K562 (cell line): ENCODE results near the gene WBP1. TPM values are rescaled to one million over a fixed set of nuclear protein-coding genes. Genes with fewer than 3 reads are reported as not detected.
A peak's percentile ranks its signal among the peaks of the same experiment; 100 is the strongest.

Experiments
- ATAC-seq: fragments of 200-7000 bp; cut with Tn5 transposase; 3 replicates; pipeline ENCODE4 v1.9.1; 2020; ENCODE audit warnings: moderate library complexity
- BruUV-seq: library from RNA; stranded (reverse); fragments of 400-500 nt; replicated peaks from 2 replicates; lab custom pipeline; 2021; lab: Mats Ljungman, UMichigan
- CTCF ChIA-PET: fragments of 300-600 bp; formaldehyde crosslinking; extraction: SDS; loops from one replicate; lab custom pipeline; 2021; ENCODE audit warnings: low intra/inter-chr PET ratio; lab: Yijun Ruan, JAX
- POLR2A ChIA-PET: fragments of 300-600, 350-650 bp; sonication (Branson Sonifier 250); formaldehyde crosslinking; extraction: SDS; loops from one replicate; lab custom pipeline; 2021; ENCODE audit warnings: antibody characterized with exemption, inconsistent platforms; lab: Yijun Ruan, JAX
- DNase-seq, 4 experiments: peaks; one replicate each; pipeline versions ENCODE4 v3.0.0 to v3.0.0-alpha.2; 2011 to 2018; ENCODE audit warnings: low spot score in 3 of 4, mixed read lengths in 3 of 4; ENCODE audit errors: extremely low read depth in 1 of 4
- FAIRE-seq: peaks from 2 replicates; lab custom pipeline; 2011; peaks lifted over from hg19 to GRCh38; lab: Jason Lieb, UNC
- H2AFZ ChIP-seq: 2 replicates; pipeline ENCODE4 v1.6.0; 2011; ENCODE audit warnings: low read depth, low read length, control low read depth, inconsistent platforms
- H3K27ac ChIP-seq: fragments of 200-600 bp; 3 replicates; pipeline ENCODE4 v1.8.0; 2011; ENCODE audit warnings: low read depth, mild to moderate bottlenecking, control low read depth, inconsistent platforms, low read length, moderate library complexity, mixed read lengths; ENCODE audit errors: extremely low read depth
- H3K27me3 ChIP-seq, 2 experiments: fragments of 300-600 bp in 1 of 2; 2 replicates in 1 of 2; 3 replicates in 1 of 2; pipeline versions ENCODE4 v1.6.0 to v1.8.0; 2011; ENCODE audit warnings: inconsistent platforms in 2 of 2, low read length in 2 of 2, mild to moderate bottlenecking in 1 of 2, mixed read lengths in 1 of 2, moderate library complexity in 1 of 2; ENCODE audit not compliant: control insufficient read depth in 2 of 2, insufficient read depth in 2 of 2
- H3K36me3 ChIP-seq: fragments of 300-600 bp; 3 replicates; pipeline ENCODE4 v1.8.0; 2011; ENCODE audit warnings: mild to moderate bottlenecking, low read length, inconsistent platforms; ENCODE audit not compliant: control insufficient read depth, insufficient read depth
- H3K4me1 ChIP-seq, 2 experiments: fragments of 200-600 bp in 1 of 2; replicated peaks in 1 of 2; 2 replicates in 1 of 2; 3 replicates in 1 of 2; pipeline versions ENCODE4 v1.5.1 to v1.8.0; 2011; ENCODE audit warnings: inconsistent platforms in 2 of 2, low read length in 2 of 2, mild to moderate bottlenecking in 1 of 2, mixed read lengths in 1 of 2, moderate library complexity in 1 of 2; ENCODE audit not compliant: control insufficient read depth in 2 of 2, insufficient read depth in 2 of 2
- H3K4me2 ChIP-seq: 2 replicates; pipeline ENCODE4 v1.6.1; 2011; ENCODE audit warnings: low read length, control low read depth, inconsistent platforms, mixed read lengths; ENCODE audit not compliant: insufficient read depth
- H3K4me3 ChIP-seq: fragments of 200-600 bp; sonication (generic), shearing (Covaris generic); 2 replicates; pipeline ENCODE4 v1.5.1; 2016; ENCODE audit warnings: control low read depth, inconsistent platforms
- H3K79me2 ChIP-seq: fragments of 200-600 bp; 3 replicates; pipeline ENCODE4 v1.8.0; 2011; ENCODE audit warnings: low read length, inconsistent platforms; ENCODE audit not compliant: control insufficient read depth, insufficient read depth
- H3K9ac ChIP-seq, 2 experiments: 2 replicates each; pipeline versions ENCODE4 v1.6.0 to v1.6.1; 2011; ENCODE audit warnings: low read depth in 2 of 2, low read length in 2 of 2, control low read depth in 1 of 2, inconsistent platforms in 1 of 2, mild to moderate bottlenecking in 1 of 2, mixed read lengths in 1 of 2; ENCODE audit not compliant: insufficient read depth in 1 of 2
- H3K9me1 ChIP-seq: one replicate; pipeline ENCODE4 v1.6.0; 2011; ENCODE audit warnings: inconsistent platforms, mild to moderate bottlenecking, low read length, moderate library complexity; ENCODE audit not compliant: control insufficient read depth, insufficient read depth
- H3K9me3 ChIP-seq: replicated peaks from 2 replicates; pipeline ENCODE4 v1.5.1; 2011; ENCODE audit warnings: low read depth, low read length, inconsistent platforms; ENCODE audit not compliant: control insufficient read depth, insufficient read depth
- H4K20me1 ChIP-seq: replicated peaks from 2 replicates; pipeline ENCODE4 v1.6.1; 2011; ENCODE audit warnings: low read length, inconsistent platforms, mixed read lengths; ENCODE audit not compliant: control insufficient read depth, insufficient read depth
- POLR2G ChIP-seq: fragments of 200-400 bp; formaldehyde crosslinking; IDR thresholded peaks from 2 replicates; pipeline ENCODE4 v1.6.1; 2017; ENCODE audit warnings: low read depth, mild to moderate bottlenecking, antibody characterized with exemption, low read length, moderate library complexity
- ZBTB40 ChIP-seq, 2 experiments: fragments of 450-650 bp in 1 of 2; sonication (generic) in 1 of 2; formaldehyde crosslinking in 1 of 2; IDR thresholded peaks; 2 replicates each; pipeline versions ENCODE4 v1.7.1 to v1.9.0; 2016 to 2022; ENCODE audit warnings: inconsistent platforms in 1 of 2, mild to moderate bottlenecking in 1 of 2, missing genetic modification reagents in 1 of 2
- ZKSCAN1 ChIP-seq: fragments of 150-350 bp; IDR thresholded peaks from 2 replicates; pipeline ENCODE4 v1.6.1; 2016; ENCODE audit warnings: low read depth, low read length
- ZNF75A ChIP-seq: fragments of 450-650 bp; formaldehyde crosslinking; IDR thresholded peaks from 2 replicates; pipeline ENCODE4 v1.4.0; 2020; ENCODE audit warnings: mild to moderate bottlenecking
- WGBS: fragments of 100-300 bp; shearing (Covaris generic); methylation state at CpG from one replicate; pipeline ENCODE4 v1.1.6; 2016; ENCODE audit warnings: low coverage, mixed read lengths; ENCODE audit not compliant: insufficient coverage; ENCODE audit errors: missing lambda C conversion rate; 5-methylcytosine and 5-hydroxymethylcytosine counted together
- in situ Hi-C: fragments of 300-500 bp; cut with MboI; formaldehyde crosslinking; loops from 4 replicates; pipeline ENCODE4 v1.15.0; 2018; ENCODE audit warnings: inconsistent platforms, mixed read lengths
- intact Hi-C: fragments of 100-400 bp; cut with micrococcal nuclease; formaldehyde crosslinking; loops from 2 replicates; pipeline ENCODE4 v1.14.2; 2022
- polyA plus RNA-seq, 8 experiments: library from polyadenylated mRNA; depleted of rRNA in 4 of 8; stranded (reverse) in 5 of 8; unstranded in 3 of 8; fragments of >200 nt; fragmentation: Nextera tagmentation in 2 of 8; fragmentation: Illumina TruSeq in 1 of 8; extraction: Ambion mirVana in 2 of 8; extraction: Trizol in 1 of 8; gene quantifications; 2 replicates each; pipeline versions ENCODE4 v1.2.1 to v1.2.3, GENCODE V29; 2011 to 2014; ENCODE audit warnings: inconsistent platforms in 1 of 8, missing spikeins in 1 of 8
- total RNA-seq, 7 experiments: library from RNA; depleted of rRNA in 6 of 7; stranded (reverse); fragments of >200 nt in 6 of 7; fragmentation: Illumina TruSeq in 2 of 7; extraction: Trizol in 2 of 7; gene quantifications; 2 replicates each; pipeline versions ENCODE4 v1.2.1 to v1.2.3, GENCODE V29; 2011 to 2021; ENCODE audit warnings: low replicate concordance in 1 of 7

WBP1 gene
- total and polyA plus RNA-seq, 9 of the 15 experiments (the other 6 are each of a cell fraction or from before 2014, with no cell fraction given) = 1.9 to 27.7 (median 14.2) TPM

DNA sequence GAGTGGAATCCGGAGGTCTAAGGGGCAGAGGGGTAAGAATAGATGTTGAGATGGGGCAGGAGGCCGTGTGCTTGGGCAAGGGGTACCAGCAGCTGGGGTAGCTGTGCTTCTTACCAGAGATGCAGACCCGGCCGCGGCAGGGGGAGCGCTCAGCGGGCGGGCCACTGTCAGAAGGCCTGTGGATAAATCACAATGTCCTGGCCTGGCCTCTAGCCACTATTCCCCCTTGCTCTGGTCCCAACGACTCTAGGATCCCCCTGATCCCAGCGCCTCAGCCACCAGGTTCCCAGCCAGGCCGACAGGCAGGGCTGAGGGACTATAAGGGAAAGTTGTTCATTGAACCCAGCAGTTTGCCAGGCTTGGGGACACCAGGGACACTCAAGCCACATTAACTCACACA, 27.7 kb upstream of the WBP1 start:
- H2AFZ ChIP-seq = no peak overlapping the region
- no peaks in the 10 kb centered on the region for H3K79me2 ChIP-seq
- ChIA-PET CTCF (no interaction called here), POLR2A (interaction anchor here (0.6 to 0.9 kb wide), 2 partner anchors 10 to 28 kb away, joined by 3 to 4 read pairs; no protein-coding TSS in a partner anchor)
- ATAC-seq (no peak), DNase-seq (no peak), FAIRE-seq (no peak)
- peak overlapping the region in 1 of 2 experiments; percentile 31; a peak in 2 of 4 replicates for H3K9ac ChIP-seq
- no peak overlapping the region for H3K27ac ChIP-seq
- peaks cover 0 to 16% of the 10 kb centered on the region in 2 experiments; a peak in 1 of 5 replicates for H3K4me1 ChIP-seq
- H3K36me3 ChIP-seq = no peaks in the 10 kb centered on the region
- H3K9me1 ChIP-seq = no peaks in the 10 kb centered on the region
- BruUV-seq = no TSS peak
- 43% methylated on average over 11 of the region's 11 CpGs for WGBS
- no peaks in the 10 kb centered on the region for H3K9me3 ChIP-seq
- H3K4me3 ChIP-seq = no peak overlapping the region
- H3K27me3 ChIP-seq = no peaks in the 10 kb centered on the region
- in situ Hi-C loops = no loop called here
- no peak for TF ChIP-seq ZNF75A (CRISPR knock-in tag)
- no peak for TF ChIP-seq ZKSCAN1
- H3K4me2 ChIP-seq = no peak overlapping the region
- intact Hi-C loops = no loop called here
- no peaks in the 10 kb centered on the region for H4K20me1 ChIP-seq

GRCh38 chr2:74436111-74436805, 22.0 kb upstream of the WBP1 start:
- H3K4me3 ChIP-seq = no peak overlapping the region
- FAIRE-seq (no peak), DNase-seq (no peak), ATAC-seq (no peak)
- no peak overlapping the region for H3K4me2 ChIP-seq
- no TSS peak for BruUV-seq
- no peaks in the 10 kb centered on the region for H3K9me3 ChIP-seq
- H3K27me3 ChIP-seq = no peaks in the 10 kb centered on the region
- in situ Hi-C loops = no loop called here
- H3K9me1 ChIP-seq = no peaks in the 10 kb centered on the region
- H3K36me3 ChIP-seq = no peaks in the 10 kb centered on the region
- no peaks in the 10 kb centered on the region for H4K20me1 ChIP-seq
- H3K9ac ChIP-seq = peak overlapping the region in 1 of 2 experiments; percentile 54; a peak in 2 of 4 replicates
- H2AFZ ChIP-seq = no peak overlapping the region
- intact Hi-C loops = no loop called here
- no peaks in the 10 kb centered on the region for H3K79me2 ChIP-seq
- WGBS = 69% methylated on average over 25 of the region's 43 CpGs
- H3K27ac ChIP-seq = no peak overlapping the region
- CTCF ChIA-PET = no interaction called here
- POLR2A ChIA-PET = interaction anchor here (1.0 kb wide), 1 partner anchor 18 kb away, joined by 5 read pairs; the partner anchor contains the start of gene INO80B
- peaks cover 16 to 34% of the 10 kb centered on the region in 2 experiments; a peak in 4 of 5 replicates for H3K4me1 ChIP-seq
- TF ChIP-seq ZBTB40 (IDR thresholded peaks at IDR 0.05) (no peak), ZBTB40 (CRISPR knock-in tag; IDR thresholded peaks at IDR 0.05) (no peak), POLR2G (0 out of 2 replicates have a peak, but pooled peaks have one; percentile 14)
